ENCODE results near the gene TMEM201. TPM values are rescaled to one million over a fixed set of nuclear protein-coding genes. Genes with fewer than 3 reads are reported as not detected.

TMEM201 gene
- polyA plus RNA-seq, 2 of the 4 experiments (the other 2 are of a cell fraction), result 1.9 to 8.7 TPM

DNA sequence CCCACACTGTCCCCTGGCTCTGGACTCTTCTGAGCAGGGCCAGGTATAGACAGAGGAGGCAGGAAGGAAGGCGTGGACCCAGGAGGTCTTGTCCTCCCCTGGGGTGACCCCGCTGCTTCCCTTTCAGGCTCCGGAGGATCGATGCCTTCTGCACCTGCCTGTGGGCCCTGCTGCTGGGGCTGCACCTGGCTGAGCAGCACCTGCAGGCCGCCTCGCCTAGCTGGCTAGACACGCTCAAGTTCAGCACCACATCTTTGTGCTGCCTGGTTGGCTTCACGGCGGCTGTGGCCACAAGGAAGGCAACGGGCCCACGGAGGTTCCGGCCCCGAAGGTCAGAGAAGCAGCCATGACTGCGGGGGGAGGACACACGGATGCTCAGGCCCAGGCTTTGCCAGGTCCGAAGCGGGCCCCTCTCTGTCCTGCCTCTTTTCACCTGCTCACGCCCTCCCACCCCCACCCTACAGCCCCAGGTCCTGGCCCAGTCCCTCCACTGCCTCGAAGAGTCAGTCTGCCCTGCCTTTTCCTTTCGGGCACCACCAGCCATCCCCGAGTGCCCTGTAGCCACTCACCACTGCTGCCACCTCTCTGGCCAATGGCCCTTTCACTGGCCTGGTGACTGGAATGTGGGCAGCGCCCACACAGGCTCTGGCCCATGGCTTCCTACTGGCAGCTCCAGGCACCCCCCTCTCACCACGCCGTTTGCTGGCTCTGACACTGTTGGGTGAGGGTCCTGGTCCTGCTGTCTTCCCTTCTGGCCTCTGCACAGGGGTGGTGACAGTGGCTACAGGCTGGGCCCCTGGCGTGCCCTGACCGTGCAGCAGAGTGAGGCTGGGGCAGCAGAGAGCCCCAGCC, 13.5 kb downstream of the TMEM201 start:
- no peak overlapping the region for H3K27ac ChIP-seq
- TF ChIP-seq JUNB (IDR thresholded peaks at IDR 0.05) (no peak), ZC3H11A (IDR thresholded peaks at IDR 0.05) (no peak), TFCP2L1 (CRISPR knock-in tag; IDR thresholded peaks at IDR 0.05) (no peak), RFX5 (IDR thresholded peaks at IDR 0.05) (no peak), POLR2AphosphoS2 (conservative IDR thresholded peaks at IDR 0.05; ENCODE audit: low read length) (no peak), ZNF302 (CRISPR knock-in tag; IDR thresholded peaks at IDR 0.05) (no peak), SREBF2 (IDR thresholded peaks at IDR 0.05) (no peak), ZFP36 (IDR thresholded peaks at IDR 0.05; ENCODE audit: borderline replicate concordance, partially characterized antibody) (no peak), RNF2 (IDR thresholded peaks at IDR 0.05; ENCODE audit: borderline replicate concordance, low read depth) (no peak), HOXA7 (CRISPR knock-in tag; IDR thresholded peaks at IDR 0.05) (no peak), PBX3 (IDR thresholded peaks at IDR 0.05) (no peak), KDM1A (IDR thresholded peaks at IDR 0.05; ENCODE audit: low read depth) (no peak), RAD21 (conservative IDR thresholded peaks at IDR 0.05 in 1 of 2, IDR thresholded peaks at IDR 0.05 in 1 of 2) (no peak), TP53 (CRISPR knock-in tag; IDR thresholded peaks at IDR 0.05) (no peak), FOXS1 (CRISPR knock-in tag; IDR thresholded peaks at IDR 0.05) (no peak), RCOR1 (IDR thresholded peaks at IDR 0.05; ENCODE audit: low read depth, low read length) (no peak)
- ChIA-PET CTCF (no interaction called here), POLR2A (no interaction called here)
- no peaks in the 10 kb centered on the region for H3K4me1 ChIP-seq
- 90% methylated on average over 7 of the region's 26 CpGs for WGBS (ENCODE audit: missing lambda C conversion rate)
- H3K4me2 ChIP-seq, result no peak overlapping the region
- no peak for DNase-seq (ENCODE audit: low read depth in 1 of 2, low spot score in 1 of 2)
- H3K4me3 ChIP-seq, result no peak overlapping the region
- no peak for ATAC-seq
- no peak for FAIRE-seq
- H3K9me3 ChIP-seq, result no peaks in the 10 kb centered on the region

DNA sequence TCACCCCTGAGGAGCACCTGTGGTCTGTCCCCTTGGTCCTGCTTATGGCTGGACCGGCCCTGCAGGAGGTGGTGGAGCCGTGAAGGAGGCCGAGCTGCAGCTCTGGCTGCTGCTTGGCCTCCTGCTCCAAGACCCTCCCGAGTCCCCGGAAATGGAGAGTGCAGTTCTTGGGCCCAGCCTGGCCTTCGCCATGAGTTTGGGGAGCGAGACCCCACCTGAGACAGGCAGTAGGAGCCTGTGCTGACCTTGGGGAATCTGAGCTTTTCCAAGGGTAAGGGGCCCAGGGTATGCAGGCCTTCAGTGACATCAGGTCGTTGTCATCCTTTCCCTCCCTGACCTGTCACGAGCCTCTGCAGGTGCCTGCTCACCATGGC, 14.1 kb downstream of the TMEM201 start:
- TF ChIP-seq EHMT2 (IDR thresholded peaks at IDR 0.05; ENCODE audit: low read depth) (no peak), BCL3 (IDR thresholded peaks at IDR 0.05) (no peak)
- Histone ChIP-seq H3K9me3 (no peaks in the 10 kb centered on the region), H3K4me3 (no peak overlapping the region), H3K4me2 (no peak overlapping the region), H3K4me1 (no peaks in the 10 kb centered on the region), H3K27ac (no peak overlapping the region)
- ATAC-seq, result no peak
- CTCF ChIA-PET, result interaction anchor here (0.8 kb wide), 1 partner anchor 24 kb away, joined by 4 read pairs; no protein-coding TSS in a partner anchor
- WGBS (ENCODE audit: missing lambda C conversion rate), result 90% methylated on average over 6 of the region's 9 CpGs
- no peak for FAIRE-seq
- POLR2A ChIA-PET, result no interaction called here
- DNase-seq (ENCODE audit: low read depth in 1 of 2, low spot score in 1 of 2), result no peak

- TF ChIP-seq CHD2 (IDR thresholded peaks at IDR 0.05; ENCODE audit: low read length, partially characterized antibody) (no peak), KDM1A (IDR thresholded peaks at IDR 0.05; ENCODE audit: low read depth) (no peak), POLR2AphosphoS2 (conservative IDR thresholded peaks at IDR 0.05; ENCODE audit: low read length) (no peak), BCL3 (IDR thresholded peaks at IDR 0.05) (no peak), BHLHE40 (IDR thresholded peaks at IDR 0.05; ENCODE audit: low read depth, low read length) (no peak), RFX5 (IDR thresholded peaks at IDR 0.05) (no peak), HES2 (IDR thresholded peaks at IDR 0.05) (no peak), RAD21 (conservative IDR thresholded peaks at IDR 0.05 in 1 of 2, IDR thresholded peaks at IDR 0.05 in 1 of 2) (no peak), MAFK (IDR thresholded peaks at IDR 0.05; ENCODE audit: partially characterized antibody) (no peak), RNF2 (IDR thresholded peaks at IDR 0.05; ENCODE audit: borderline replicate concordance, low read depth) (no peak), MYC (IDR thresholded peaks at IDR 0.05; ENCODE audit: borderline replicate concordance, low read length) (no peak)
- WGBS (ENCODE audit: missing lambda C conversion rate), result 90% methylated on average over 10 of the region's 14 CpGs
- Histone ChIP-seq H3K4me2 (no peak overlapping the region), H3K9me3 (no peaks in the 10 kb centered on the region), H3K4me3 (no peak overlapping the region), H3K27ac (no peak overlapping the region), H3K4me1 (no peaks in the 10 kb centered on the region)
- CTCF ChIA-PET, result interaction anchor here (0.8 to 1.1 kb wide), 2 partner anchors 12 to 23 kb away, joined by 3 to 4 read pairs; no protein-coding TSS in a partner anchor
- DNase-seq (ENCODE audit: low read depth in 1 of 2, low spot score in 1 of 2) (no peak), FAIRE-seq (no peak), ATAC-seq (no peak)
- POLR2A ChIA-PET, result no interaction called here
These were observed 14.6 kb downstream of the TMEM201 start for GRCh38 chr1:9603307-9603706.

Data from A549 (cell line).